Measurements from ENCODE around the gene MEX3D.

GRCh38 chr19:1575323-1576241 is 7.5 kb upstream of the MEX3D start:
- TF ChIP-seq RAD21 (IDR thresholded peaks at IDR 0.05; ENCODE audit: low read depth) (no peak), FOXM1 (IDR thresholded peaks at IDR 0.05; ENCODE audit: borderline replicate concordance, low read depth) (no peak), TCF12 (IDR thresholded peaks at IDR 0.05; ENCODE audit: low read depth) (no peak), EP300 (IDR thresholded peaks at IDR 0.05; ENCODE audit: borderline replicate concordance) (no peak), ZBTB7A (IDR thresholded peaks at IDR 0.05; ENCODE audit: low read depth) (no peak), EGR1 (IDR thresholded peaks at IDR 0.05) (no peak)

Measured in Ishikawa (cell line).